WTC11 (cell line): Measurements from ENCODE around the gene LMOD3.

Experiments
- CBFB ChIP-seq: sonication (generic); formaldehyde crosslinking; IDR thresholded peaks from 2 replicates; pipeline ENCODE4 v1.8.1; 2022; ENCODE audit warnings: mild to moderate bottlenecking, low read depth, missing genetic modification reagents
- FOXP1 ChIP-seq: sonication (generic); formaldehyde crosslinking; IDR thresholded peaks from 2 replicates; pipeline ENCODE4 v1.8.0; 2022; ENCODE audit warnings: missing genetic modification reagents, mild to moderate bottlenecking, moderate library complexity, borderline replicate concordance
- MAX ChIP-seq: sonication (generic); formaldehyde crosslinking; IDR thresholded peaks from 2 replicates; pipeline ENCODE4 v1.8.0; 2022; ENCODE audit warnings: mild to moderate bottlenecking, missing genetic modification reagents
- MLX ChIP-seq: sonication (generic); formaldehyde crosslinking; IDR thresholded peaks from 2 replicates; pipeline ENCODE4 v1.8.1; 2023; ENCODE audit warnings: mild to moderate bottlenecking, missing genetic modification reagents, moderate library complexity
- RORB ChIP-seq: fragments of 250-450 bp; sonication (Bioruptor Pico); IDR thresholded peaks from 2 replicates; pipeline ENCODE4 v1.9.0; 2021; ENCODE audit warnings: mild to moderate bottlenecking
- TP53 ChIP-seq: sonication (generic); formaldehyde crosslinking; IDR thresholded peaks from 2 replicates; pipeline ENCODE4 v1.8.1; 2023; ENCODE audit warnings: mild to moderate bottlenecking, missing genetic modification reagents
- TF ChIP-seq, protein P1 (sequence below): sonication (generic); formaldehyde crosslinking; IDR thresholded peaks from 2 replicates; pipeline ENCODE4 v1.8.1; 2022; ENCODE audit warnings: mild to moderate bottlenecking, missing genetic modification reagents, moderate library complexity, borderline replicate concordance
- TF ChIP-seq, protein P2 (sequence below): fragments of 200-600 bp; IDR thresholded peaks from 2 replicates; pipeline ENCODE4 v1.8.0; 2022; ENCODE audit warnings: antibody characterized with exemption
- TF ChIP-seq, protein P3 (sequence below): sonication (generic); formaldehyde crosslinking; conservative IDR thresholded peaks from 2 replicates; pipeline ENCODE4 v1.8.1; 2022; ENCODE audit warnings: mild to moderate bottlenecking, missing genetic modification reagents
- TF ChIP-seq, protein P4 (sequence below): sonication (generic); formaldehyde crosslinking; IDR thresholded peaks from 2 replicates; pipeline ENCODE4 v1.8.1; 2023; ENCODE audit warnings: mild to moderate bottlenecking, missing genetic modification reagents

- TF ChIP-seq CBFB (CRISPR knock-in tag) (no peak), RORB (CRISPR knock-in tag) (no peak), FOXP1 (CRISPR knock-in tag) (no peak), MLX (CRISPR knock-in tag) (no peak), MAX (CRISPR knock-in tag) (no peak), TP53 (CRISPR knock-in tag) (no peak)
- TF ChIP-seq, protein P1, sequence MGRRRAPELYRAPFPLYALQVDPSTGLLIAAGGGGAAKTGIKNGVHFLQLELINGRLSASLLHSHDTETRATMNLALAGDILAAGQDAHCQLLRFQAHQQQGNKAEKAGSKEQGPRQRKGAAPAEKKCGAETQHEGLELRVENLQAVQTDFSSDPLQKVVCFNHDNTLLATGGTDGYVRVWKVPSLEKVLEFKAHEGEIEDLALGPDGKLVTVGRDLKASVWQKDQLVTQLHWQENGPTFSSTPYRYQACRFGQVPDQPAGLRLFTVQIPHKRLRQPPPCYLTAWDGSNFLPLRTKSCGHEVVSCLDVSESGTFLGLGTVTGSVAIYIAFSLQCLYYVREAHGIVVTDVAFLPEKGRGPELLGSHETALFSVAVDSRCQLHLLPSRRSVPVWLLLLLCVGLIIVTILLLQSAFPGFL (CRISPR knock-in tag), result no peak
- TF ChIP-seq, protein P2, sequence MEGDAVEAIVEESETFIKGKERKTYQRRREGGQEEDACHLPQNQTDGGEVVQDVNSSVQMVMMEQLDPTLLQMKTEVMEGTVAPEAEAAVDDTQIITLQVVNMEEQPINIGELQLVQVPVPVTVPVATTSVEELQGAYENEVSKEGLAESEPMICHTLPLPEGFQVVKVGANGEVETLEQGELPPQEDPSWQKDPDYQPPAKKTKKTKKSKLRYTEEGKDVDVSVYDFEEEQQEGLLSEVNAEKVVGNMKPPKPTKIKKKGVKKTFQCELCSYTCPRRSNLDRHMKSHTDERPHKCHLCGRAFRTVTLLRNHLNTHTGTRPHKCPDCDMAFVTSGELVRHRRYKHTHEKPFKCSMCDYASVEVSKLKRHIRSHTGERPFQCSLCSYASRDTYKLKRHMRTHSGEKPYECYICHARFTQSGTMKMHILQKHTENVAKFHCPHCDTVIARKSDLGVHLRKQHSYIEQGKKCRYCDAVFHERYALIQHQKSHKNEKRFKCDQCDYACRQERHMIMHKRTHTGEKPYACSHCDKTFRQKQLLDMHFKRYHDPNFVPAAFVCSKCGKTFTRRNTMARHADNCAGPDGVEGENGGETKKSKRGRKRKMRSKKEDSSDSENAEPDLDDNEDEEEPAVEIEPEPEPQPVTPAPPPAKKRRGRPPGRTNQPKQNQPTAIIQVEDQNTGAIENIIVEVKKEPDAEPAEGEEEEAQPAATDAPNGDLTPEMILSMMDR, result no peak
- TF ChIP-seq, protein P3, sequence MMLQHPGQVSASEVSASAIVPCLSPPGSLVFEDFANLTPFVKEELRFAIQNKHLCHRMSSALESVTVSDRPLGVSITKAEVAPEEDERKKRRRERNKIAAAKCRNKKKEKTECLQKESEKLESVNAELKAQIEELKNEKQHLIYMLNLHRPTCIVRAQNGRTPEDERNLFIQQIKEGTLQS (CRISPR knock-in tag), result no peak
- TF ChIP-seq, protein P4, sequence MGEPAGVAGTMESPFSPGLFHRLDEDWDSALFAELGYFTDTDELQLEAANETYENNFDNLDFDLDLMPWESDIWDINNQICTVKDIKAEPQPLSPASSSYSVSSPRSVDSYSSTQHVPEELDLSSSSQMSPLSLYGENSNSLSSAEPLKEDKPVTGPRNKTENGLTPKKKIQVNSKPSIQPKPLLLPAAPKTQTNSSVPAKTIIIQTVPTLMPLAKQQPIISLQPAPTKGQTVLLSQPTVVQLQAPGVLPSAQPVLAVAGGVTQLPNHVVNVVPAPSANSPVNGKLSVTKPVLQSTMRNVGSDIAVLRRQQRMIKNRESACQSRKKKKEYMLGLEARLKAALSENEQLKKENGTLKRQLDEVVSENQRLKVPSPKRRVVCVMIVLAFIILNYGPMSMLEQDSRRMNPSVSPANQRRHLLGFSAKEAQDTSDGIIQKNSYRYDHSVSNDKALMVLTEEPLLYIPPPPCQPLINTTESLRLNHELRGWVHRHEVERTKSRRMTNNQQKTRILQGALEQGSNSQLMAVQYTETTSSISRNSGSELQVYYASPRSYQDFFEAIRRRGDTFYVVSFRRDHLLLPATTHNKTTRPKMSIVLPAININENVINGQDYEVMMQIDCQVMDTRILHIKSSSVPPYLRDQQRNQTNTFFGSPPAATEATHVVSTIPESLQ (CRISPR knock-in tag), result no peak
Observed at GRCh38 chr3:69126216-69126615, 3.8 kb upstream of the LMOD3 start.
